HG03432 (cell line): Measurements from ENCODE around the gene NFATC1.

ENCODE experiments used
- ATAC-seq: cut with Tn5 transposase; IDR thresholded peaks from one replicate; pipeline ENCODE4 v1.9.1; 2021; ENCODE audit warnings: mild to moderate bottlenecking, moderate library complexity; ENCODE audit not compliant: unreplicated experiment

Gene NFATC1

DNA sequence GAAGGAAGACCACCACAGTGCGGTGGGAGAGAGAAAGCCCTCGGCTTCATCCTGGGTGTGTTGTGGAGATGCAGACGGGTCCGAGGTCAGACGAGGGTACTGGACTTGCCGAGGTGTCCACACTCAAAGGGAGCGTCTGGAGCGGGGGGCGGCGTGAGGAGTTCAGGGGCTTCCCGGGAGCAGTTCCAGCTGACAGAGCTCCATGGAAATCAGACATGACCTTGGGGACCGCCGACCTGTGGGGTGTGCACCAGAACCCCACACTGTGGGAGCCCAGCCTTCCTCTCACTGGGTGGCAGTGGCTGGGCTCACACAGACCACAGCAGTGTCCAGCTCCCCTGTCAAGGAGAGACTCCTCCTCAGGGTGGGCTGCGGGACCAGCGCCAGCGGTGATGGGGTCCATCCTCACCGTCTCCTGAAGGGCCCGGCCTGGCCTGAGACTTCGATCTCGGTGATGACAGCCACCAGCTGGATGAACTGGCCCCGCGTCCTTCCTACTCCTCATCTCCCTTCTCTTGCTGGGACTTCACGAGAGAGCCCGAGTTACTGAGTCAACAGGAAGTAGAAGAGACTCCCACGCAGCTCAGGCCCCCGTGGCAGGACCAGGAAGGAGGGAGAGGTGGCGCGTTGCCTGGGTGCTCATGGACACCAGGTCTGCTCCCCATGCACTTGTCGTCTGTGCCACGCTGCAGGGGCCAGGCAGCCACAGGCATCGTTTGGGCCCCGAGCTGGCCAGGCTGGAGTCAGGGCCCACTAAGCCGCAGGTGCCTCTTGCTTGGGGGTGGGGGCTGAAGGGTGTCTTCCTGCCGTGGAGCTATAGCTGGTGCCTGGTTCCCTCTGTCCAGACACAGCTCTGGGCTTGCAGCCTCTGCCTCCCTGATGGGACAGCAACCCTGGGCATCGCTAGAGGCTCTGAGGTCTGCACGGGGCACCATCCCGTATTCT lies 182.0 kb downstream of the NFATC1 start:
- no peak for ATAC-seq

GRCh38 chr18:79578396-79579260 lies 182.9 kb downstream of the NFATC1 start:
- no peak for ATAC-seq
